H9 (cell line): ENCODE measurements around the gene JAG2. TPM values are rescaled to one million over a fixed set of nuclear protein-coding genes. Genes with fewer than 3 reads are reported as not detected.
A peak's percentile ranks its signal among the peaks of the same experiment; 100 is the strongest.

Experiments
- DNase-seq: peaks from one replicate; pipeline ENCODE4 v3.0.0-alpha.2; 2017
- H2AFZ ChIP-seq: one replicate; pipeline ENCODE4 v1.6.1; 2013; ENCODE audit warnings: mild to moderate bottlenecking, low read length, control low read depth, moderate library complexity
- H2AK5ac ChIP-seq: 2 replicates; pipeline ENCODE4 v1.6.1; 2013; ENCODE audit warnings: low read length, control low read depth, mixed read lengths; ENCODE audit not compliant: insufficient read length
- H2BK120ac ChIP-seq: one replicate; pipeline ENCODE4 v1.6.1; 2013; ENCODE audit warnings: low read depth, mild to moderate bottlenecking, low read length, control low read depth, inconsistent platforms; ENCODE audit not compliant: poor library complexity, severe bottlenecking
- H2BK12ac ChIP-seq: 2 replicates; pipeline ENCODE4 v1.6.1; 2013; ENCODE audit warnings: low read length, control low read depth, mixed read lengths, low read depth; ENCODE audit not compliant: insufficient read length
- H2BK15ac ChIP-seq: 2 replicates; pipeline ENCODE4 v1.6.1; 2013; ENCODE audit warnings: low read depth, low read length, control low read depth
- H2BK20ac ChIP-seq: one replicate; pipeline ENCODE4 v1.6.1; 2013; ENCODE audit warnings: low read depth, mild to moderate bottlenecking, low read length, control low read depth, inconsistent platforms; ENCODE audit not compliant: poor library complexity, severe bottlenecking
- H2BK5ac ChIP-seq: 2 replicates; pipeline ENCODE4 v1.6.1; 2013; ENCODE audit warnings: low read length, control low read depth, mixed read lengths; ENCODE audit not compliant: insufficient read length
- H3K14ac ChIP-seq: 2 replicates; pipeline ENCODE4 v1.6.1; 2013; ENCODE audit warnings: low read length, control low read depth; ENCODE audit not compliant: insufficient read depth
- H3K18ac ChIP-seq: 2 replicates; pipeline ENCODE4 v1.6.1; 2013; ENCODE audit warnings: low read depth, mild to moderate bottlenecking, mixed read lengths, low read length, control low read depth; ENCODE audit not compliant: insufficient read length
- H3K23ac ChIP-seq: 2 replicates; pipeline ENCODE4 v1.6.1; 2013; ENCODE audit warnings: low read length, control low read depth, mixed read lengths, low read depth; ENCODE audit not compliant: insufficient read length
- H3K23me2 ChIP-seq: 2 replicates; pipeline ENCODE4 v1.6.1; 2013; ENCODE audit warnings: low read depth, mild to moderate bottlenecking, mixed read lengths, low read length, control low read depth; ENCODE audit not compliant: insufficient read length, poor library complexity, severe bottlenecking
- H3K27ac ChIP-seq: 2 replicates; pipeline ENCODE4 v1.5.1; 2013; ENCODE audit warnings: low read length, control low read depth, mixed read lengths, low read depth; ENCODE audit not compliant: insufficient read length
- H3K27me3 ChIP-seq: 2 replicates; pipeline ENCODE4 v1.6.1; 2013; ENCODE audit warnings: low read length, control low read depth, inconsistent platforms; ENCODE audit not compliant: insufficient read depth
- H3K4ac ChIP-seq: 2 replicates; pipeline ENCODE4 v1.6.1; 2013; ENCODE audit warnings: low read depth, mild to moderate bottlenecking, control low read depth, inconsistent platforms, low read length, moderate library complexity
- H3K4me1 ChIP-seq: 2 replicates; pipeline ENCODE4 v1.6.1; 2013; ENCODE audit warnings: low read length, control low read depth, inconsistent platforms; ENCODE audit not compliant: insufficient read depth
- H3K4me2 ChIP-seq: 2 replicates; pipeline ENCODE4 v1.6.1; 2013; ENCODE audit warnings: low read length, control low read depth, mixed read lengths; ENCODE audit not compliant: insufficient read length, insufficient read depth
- H3K56ac ChIP-seq: 2 replicates; pipeline ENCODE4 v1.6.1; 2013; ENCODE audit warnings: low read depth, mild to moderate bottlenecking, mixed read lengths, low read length, control low read depth; ENCODE audit not compliant: insufficient read length
- H3K79me1 ChIP-seq: 2 replicates; pipeline ENCODE4 v1.6.1; 2013; ENCODE audit warnings: low read depth, mild to moderate bottlenecking, moderate library complexity, low read length, control low read depth, inconsistent platforms; ENCODE audit not compliant: insufficient read depth, poor library complexity, severe bottlenecking
- H3K79me2 ChIP-seq: 2 replicates; pipeline ENCODE4 v1.6.1; 2013; ENCODE audit warnings: low read length, control low read depth, inconsistent platforms; ENCODE audit not compliant: insufficient read depth
- H3K9ac ChIP-seq: 2 replicates; pipeline ENCODE4 v1.6.1; 2013; ENCODE audit warnings: low read length, control low read depth, mixed read lengths; ENCODE audit not compliant: insufficient read length; ENCODE audit errors: extremely low read depth
- H3K9me3 ChIP-seq: one replicate; pipeline ENCODE4 v1.6.1; 2013; ENCODE audit warnings: low read depth, low read length, inconsistent platforms; ENCODE audit not compliant: control insufficient read depth
- H3T11ph ChIP-seq: one replicate; pipeline ENCODE4 v1.6.1; 2013; ENCODE audit warnings: mild to moderate bottlenecking, low read length, control low read depth, inconsistent platforms
- H4K20me1 ChIP-seq: one replicate; pipeline ENCODE4 v1.6.1; 2013; ENCODE audit not compliant: control insufficient read depth, insufficient read length, insufficient read depth
- H4K5ac ChIP-seq: 2 replicates; pipeline ENCODE4 v1.6.1; 2013; ENCODE audit warnings: low read depth, mild to moderate bottlenecking, mixed read lengths, low read length, control low read depth; ENCODE audit not compliant: insufficient read length
- H4K8ac ChIP-seq: replicated peaks from 2 replicates; pipeline ENCODE4 v1.6.1; 2013; ENCODE audit warnings: low read length, control low read depth, mixed read lengths, low read depth; ENCODE audit not compliant: insufficient read length
- H4K91ac ChIP-seq: 2 replicates; pipeline ENCODE4 v1.6.1; 2013; ENCODE audit warnings: low read depth, mild to moderate bottlenecking, moderate library complexity, mixed read lengths, low read length, control low read depth; ENCODE audit not compliant: insufficient read length
- H3K27ac Mint-ChIP-seq, 3 experiments: 2 replicates in 2 of 3; 3 replicates in 1 of 3; pipeline ENCODE4 v1.8.0; 2020 to 2021; ENCODE audit warnings: mixed read lengths in 3 of 3, mild to moderate bottlenecking in 1 of 3, moderate library complexity in 1 of 3
- H3K27me3 Mint-ChIP-seq: 2 replicates; pipeline ENCODE4 v1.8.0; 2021; ENCODE audit warnings: low read depth, mild to moderate bottlenecking, moderate library complexity, mixed read lengths
- H3K36me3 Mint-ChIP-seq, 3 experiments: 2 replicates in 2 of 3; 3 replicates in 1 of 3; pipeline ENCODE4 v1.8.0; 2020 to 2021; ENCODE audit warnings: low read depth in 3 of 3, mixed read lengths in 3 of 3; ENCODE audit not compliant: insufficient read depth in 1 of 3
- H3K4me1 Mint-ChIP-seq, 2 experiments: 2 replicates each; pipeline ENCODE4 v1.8.0; 2020; ENCODE audit warnings: mixed read lengths in 2 of 2
- H3K4me3 Mint-ChIP-seq, 2 experiments: 2 replicates in 1 of 2; 3 replicates in 1 of 2; pipeline ENCODE4 v1.8.0; 2020 to 2021; ENCODE audit warnings: mild to moderate bottlenecking in 2 of 2, mixed read lengths in 2 of 2, moderate library complexity in 1 of 2
- H3K9me3 Mint-ChIP-seq, 2 experiments: 2 replicates in 1 of 2; 3 replicates in 1 of 2; pipeline ENCODE4 v1.8.0; 2020; ENCODE audit warnings: mild to moderate bottlenecking in 2 of 2, mixed read lengths in 2 of 2, moderate library complexity in 1 of 2
- CTCF ChIP-seq: fragments of 200-600 bp; sonication (generic); conservative IDR thresholded peaks from 3 replicates; pipeline ENCODE4 v1.8.0; 2021; ENCODE audit warnings: antibody characterized with exemption, mild to moderate bottlenecking
- WGBS: extraction: QIAGEN DNeasy Blood & Tissue Kit; methylation state at CpG from one replicate; pipeline ENCODE4 v1.1.7; 2013; ENCODE audit warnings: missing lambda C conversion rate, low lambda C conversion rate, mixed read lengths; ENCODE audit not compliant: insufficient read length; ENCODE audit errors: extremely low coverage; 5-methylcytosine and 5-hydroxymethylcytosine counted together
- total RNA-seq: library from RNA; stranded (reverse); gene quantifications from 2 replicates; pipeline ENCODE4 v1.2.1, GENCODE V29; 2021

JAG2 gene
- total RNA-seq, 1 experiment from 2014 or later: 11.4 TPM

DNA sequence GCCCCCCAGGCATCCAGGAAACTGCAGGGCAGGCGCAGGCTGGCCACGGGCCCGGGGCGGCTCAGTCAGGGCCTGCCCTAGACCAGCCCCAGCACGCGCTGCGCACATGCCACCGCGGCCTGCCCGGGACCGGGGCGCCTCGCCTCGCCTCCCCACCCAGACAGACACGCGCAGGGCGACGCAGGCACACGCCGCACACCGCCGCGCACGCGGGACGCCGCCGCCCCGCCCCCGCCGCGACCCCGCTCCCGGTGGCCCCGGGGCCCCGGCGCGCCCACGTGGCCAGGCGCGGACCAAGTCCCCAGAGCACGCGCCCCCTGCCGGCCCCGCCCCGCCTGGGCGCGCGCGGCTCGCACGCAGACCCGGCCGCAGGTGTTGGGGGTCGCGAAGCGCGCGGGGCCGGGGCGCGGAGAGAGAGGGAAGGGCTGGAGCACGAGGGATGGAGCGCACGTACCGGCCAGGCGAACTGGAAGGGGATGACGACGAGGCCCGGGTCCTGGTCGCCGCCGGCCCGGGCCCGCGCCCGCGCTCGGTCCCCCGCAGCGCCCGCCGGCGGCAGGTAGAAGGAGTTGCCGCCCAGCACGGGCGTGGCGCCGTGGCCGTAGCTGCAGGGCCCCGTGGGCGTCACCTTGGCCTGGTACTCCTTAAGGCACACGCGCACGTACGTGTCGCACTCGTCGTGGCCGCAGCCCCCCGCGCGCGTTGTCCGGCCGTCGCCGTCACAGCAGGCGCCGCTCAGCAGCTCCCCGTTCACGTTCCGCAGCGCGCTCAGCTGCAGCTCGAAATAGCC, 1.1 kb downstream of the JAG2 start:
- H2AK5ac ChIP-seq: no peak overlapping the region
- no peaks in the 10 kb centered on the region for H3K79me1 ChIP-seq
- no peak overlapping the region for H2BK12ac ChIP-seq
- no peak overlapping the region for H2BK15ac ChIP-seq
- H3K23ac ChIP-seq: no peak overlapping the region
- no peaks in the 10 kb centered on the region for H3K4me1 ChIP-seq
- Mint-ChIP-seq H3K4me1 (peaks cover 16% of the 10 kb centered on the region in 2 experiments), H3K27me3 (peaks cover 28% of the 10 kb centered on the region), H3K36me3 (no peaks in the 10 kb centered on the region), H3K4me3 (peak overlapping the region; percentile 52 to 69), H3K27ac (no peak overlapping the region), H3K9me3 (no peaks in the 10 kb centered on the region)
- no peak overlapping the region for H4K91ac ChIP-seq
- peaks cover 3% of the 10 kb centered on the region for H3K23me2 ChIP-seq
- peak; percentile 50 for DNase-seq
- H2BK5ac ChIP-seq: no peak overlapping the region
- peak overlapping the region; percentile 22 for H3K18ac ChIP-seq
- H3K56ac ChIP-seq: no peak overlapping the region
- H4K20me1 ChIP-seq: no peaks in the 10 kb centered on the region
- H3K14ac ChIP-seq: no peak overlapping the region
- H3K9ac ChIP-seq: no peak overlapping the region
- H3K4me2 ChIP-seq: peak overlapping the region; percentile 38
- H4K8ac ChIP-seq: no peak overlapping the region
- H2BK120ac ChIP-seq: no peak overlapping the region
- no peak overlapping the region for H3K27ac ChIP-seq
- no peak overlapping the region for H4K5ac ChIP-seq
- no peak overlapping the region for H3K4ac ChIP-seq
- no peak overlapping the region for H2BK20ac ChIP-seq
- no peak overlapping the region for H3T11ph ChIP-seq
- no peaks in the 10 kb centered on the region for H3K9me3 ChIP-seq
- no CpG with 5 or more reads among the region's 116 CpGs for WGBS
- TF ChIP-seq CTCF: peak; percentile 43; the same call in 2 of the 3 replicates
- H2AFZ ChIP-seq: no peak overlapping the region
- H3K27me3 ChIP-seq: peaks cover 7% of the 10 kb centered on the region; the same call in 1 of the 2 replicates
- no peaks in the 10 kb centered on the region for H3K79me2 ChIP-seq
